ENCODE measurements around the gene PECR. TPM values are rescaled to one million over a fixed set of nuclear protein-coding genes. Genes with fewer than 3 reads are reported as not detected.

PECR gene
- total and polyA plus RNA-seq, 2 of the 13 experiments (the other 11 are each of a cell fraction or from before 2014, with no cell fraction given) = 151 to 153 TPM

DNA sequence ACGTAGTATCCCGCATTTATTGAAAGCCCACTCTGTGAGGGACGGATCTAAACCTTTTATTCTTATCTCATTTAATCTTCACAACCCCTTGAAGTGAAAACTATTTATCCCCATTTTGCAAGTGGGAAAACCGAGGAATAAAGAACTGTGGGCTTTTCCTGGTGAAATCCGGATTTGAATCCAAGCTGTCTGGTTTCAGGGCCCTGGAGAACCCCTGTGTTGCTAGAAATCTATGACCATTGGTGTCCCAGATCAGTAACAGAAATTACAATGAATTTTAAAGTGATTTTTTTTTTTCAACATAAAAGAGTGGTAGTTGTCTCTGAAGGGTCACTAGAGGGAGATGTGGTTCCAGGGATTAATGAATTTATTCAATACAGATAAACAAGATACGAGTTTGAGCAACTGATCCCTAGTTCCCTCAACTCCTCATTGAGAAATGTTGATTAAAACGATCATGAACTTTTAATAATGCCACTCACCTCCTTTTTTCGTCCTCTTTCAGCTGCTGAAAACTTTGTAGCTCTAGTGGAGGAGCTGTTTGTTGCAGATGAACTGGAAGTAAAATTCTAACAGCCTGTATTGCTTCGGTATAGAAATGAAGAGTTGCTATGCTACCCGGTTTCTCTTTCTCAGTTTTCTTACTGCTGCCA, 28.5 kb upstream of the PECR start (continued):
- TF ChIP-seq, protein P1, sequence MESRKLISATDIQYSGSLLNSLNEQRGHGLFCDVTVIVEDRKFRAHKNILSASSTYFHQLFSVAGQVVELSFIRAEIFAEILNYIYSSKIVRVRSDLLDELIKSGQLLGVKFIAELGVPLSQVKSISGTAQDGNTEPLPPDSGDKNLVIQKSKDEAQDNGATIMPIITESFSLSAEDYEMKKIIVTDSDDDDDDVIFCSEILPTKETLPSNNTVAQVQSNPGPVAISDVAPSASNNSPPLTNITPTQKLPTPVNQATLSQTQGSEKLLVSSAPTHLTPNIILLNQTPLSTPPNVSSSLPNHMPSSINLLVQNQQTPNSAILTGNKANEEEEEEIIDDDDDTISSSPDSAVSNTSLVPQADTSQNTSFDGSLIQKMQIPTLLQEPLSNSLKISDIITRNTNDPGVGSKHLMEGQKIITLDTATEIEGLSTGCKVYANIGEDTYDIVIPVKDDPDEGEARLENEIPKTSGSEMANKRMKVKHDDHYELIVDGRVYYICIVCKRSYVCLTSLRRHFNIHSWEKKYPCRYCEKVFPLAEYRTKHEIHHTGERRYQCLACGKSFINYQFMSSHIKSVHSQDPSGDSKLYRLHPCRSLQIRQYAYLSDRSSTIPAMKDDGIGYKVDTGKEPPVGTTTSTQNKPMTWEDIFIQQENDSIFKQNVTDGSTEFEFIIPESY (CRISPR knock-in tag; IDR thresholded peaks at IDR 0.05) = no peak
- TF ChIP-seq, protein P2, sequence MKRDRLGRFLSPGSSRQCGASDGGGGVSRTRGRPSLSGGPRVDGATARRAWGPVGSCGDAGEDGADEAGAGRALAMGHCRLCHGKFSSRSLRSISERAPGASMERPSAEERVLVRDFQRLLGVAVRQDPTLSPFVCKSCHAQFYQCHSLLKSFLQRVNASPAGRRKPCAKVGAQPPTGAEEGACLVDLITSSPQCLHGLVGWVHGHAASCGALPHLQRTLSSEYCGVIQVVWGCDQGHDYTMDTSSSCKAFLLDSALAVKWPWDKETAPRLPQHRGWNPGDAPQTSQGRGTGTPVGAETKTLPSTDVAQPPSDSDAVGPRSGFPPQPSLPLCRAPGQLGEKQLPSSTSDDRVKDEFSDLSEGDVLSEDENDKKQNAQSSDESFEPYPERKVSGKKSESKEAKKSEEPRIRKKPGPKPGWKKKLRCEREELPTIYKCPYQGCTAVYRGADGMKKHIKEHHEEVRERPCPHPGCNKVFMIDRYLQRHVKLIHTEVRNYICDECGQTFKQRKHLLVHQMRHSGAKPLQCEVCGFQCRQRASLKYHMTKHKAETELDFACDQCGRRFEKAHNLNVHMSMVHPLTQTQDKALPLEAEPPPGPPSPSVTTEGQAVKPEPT (CRISPR knock-in tag; IDR thresholded peaks at IDR 0.05; ENCODE audit: low read depth) = no peak
- TF ChIP-seq KDM3A (CRISPR knock-in tag; IDR thresholded peaks at IDR 0.05; ENCODE audit: low read depth) (no peak), FOSL2 (CRISPR knock-in tag; IDR thresholded peaks at IDR 0.05) (no peak), ZNF33A (CRISPR knock-in tag; IDR thresholded peaks at IDR 0.05; ENCODE audit: borderline replicate concordance) (no peak), POGZ (CRISPR knock-in tag; IDR thresholded peaks at IDR 0.05) (no peak), ZNF7 (CRISPR knock-in tag; IDR thresholded peaks at IDR 0.05) (no peak), ZNF235 (CRISPR knock-in tag; IDR thresholded peaks at IDR 0.05; ENCODE audit: borderline replicate concordance) (no peak)
- TF ChIP-seq, protein P3, sequence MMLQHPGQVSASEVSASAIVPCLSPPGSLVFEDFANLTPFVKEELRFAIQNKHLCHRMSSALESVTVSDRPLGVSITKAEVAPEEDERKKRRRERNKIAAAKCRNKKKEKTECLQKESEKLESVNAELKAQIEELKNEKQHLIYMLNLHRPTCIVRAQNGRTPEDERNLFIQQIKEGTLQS (CRISPR knock-in tag; IDR thresholded peaks at IDR 0.05) = no peak
- TF ChIP-seq, protein P4, sequence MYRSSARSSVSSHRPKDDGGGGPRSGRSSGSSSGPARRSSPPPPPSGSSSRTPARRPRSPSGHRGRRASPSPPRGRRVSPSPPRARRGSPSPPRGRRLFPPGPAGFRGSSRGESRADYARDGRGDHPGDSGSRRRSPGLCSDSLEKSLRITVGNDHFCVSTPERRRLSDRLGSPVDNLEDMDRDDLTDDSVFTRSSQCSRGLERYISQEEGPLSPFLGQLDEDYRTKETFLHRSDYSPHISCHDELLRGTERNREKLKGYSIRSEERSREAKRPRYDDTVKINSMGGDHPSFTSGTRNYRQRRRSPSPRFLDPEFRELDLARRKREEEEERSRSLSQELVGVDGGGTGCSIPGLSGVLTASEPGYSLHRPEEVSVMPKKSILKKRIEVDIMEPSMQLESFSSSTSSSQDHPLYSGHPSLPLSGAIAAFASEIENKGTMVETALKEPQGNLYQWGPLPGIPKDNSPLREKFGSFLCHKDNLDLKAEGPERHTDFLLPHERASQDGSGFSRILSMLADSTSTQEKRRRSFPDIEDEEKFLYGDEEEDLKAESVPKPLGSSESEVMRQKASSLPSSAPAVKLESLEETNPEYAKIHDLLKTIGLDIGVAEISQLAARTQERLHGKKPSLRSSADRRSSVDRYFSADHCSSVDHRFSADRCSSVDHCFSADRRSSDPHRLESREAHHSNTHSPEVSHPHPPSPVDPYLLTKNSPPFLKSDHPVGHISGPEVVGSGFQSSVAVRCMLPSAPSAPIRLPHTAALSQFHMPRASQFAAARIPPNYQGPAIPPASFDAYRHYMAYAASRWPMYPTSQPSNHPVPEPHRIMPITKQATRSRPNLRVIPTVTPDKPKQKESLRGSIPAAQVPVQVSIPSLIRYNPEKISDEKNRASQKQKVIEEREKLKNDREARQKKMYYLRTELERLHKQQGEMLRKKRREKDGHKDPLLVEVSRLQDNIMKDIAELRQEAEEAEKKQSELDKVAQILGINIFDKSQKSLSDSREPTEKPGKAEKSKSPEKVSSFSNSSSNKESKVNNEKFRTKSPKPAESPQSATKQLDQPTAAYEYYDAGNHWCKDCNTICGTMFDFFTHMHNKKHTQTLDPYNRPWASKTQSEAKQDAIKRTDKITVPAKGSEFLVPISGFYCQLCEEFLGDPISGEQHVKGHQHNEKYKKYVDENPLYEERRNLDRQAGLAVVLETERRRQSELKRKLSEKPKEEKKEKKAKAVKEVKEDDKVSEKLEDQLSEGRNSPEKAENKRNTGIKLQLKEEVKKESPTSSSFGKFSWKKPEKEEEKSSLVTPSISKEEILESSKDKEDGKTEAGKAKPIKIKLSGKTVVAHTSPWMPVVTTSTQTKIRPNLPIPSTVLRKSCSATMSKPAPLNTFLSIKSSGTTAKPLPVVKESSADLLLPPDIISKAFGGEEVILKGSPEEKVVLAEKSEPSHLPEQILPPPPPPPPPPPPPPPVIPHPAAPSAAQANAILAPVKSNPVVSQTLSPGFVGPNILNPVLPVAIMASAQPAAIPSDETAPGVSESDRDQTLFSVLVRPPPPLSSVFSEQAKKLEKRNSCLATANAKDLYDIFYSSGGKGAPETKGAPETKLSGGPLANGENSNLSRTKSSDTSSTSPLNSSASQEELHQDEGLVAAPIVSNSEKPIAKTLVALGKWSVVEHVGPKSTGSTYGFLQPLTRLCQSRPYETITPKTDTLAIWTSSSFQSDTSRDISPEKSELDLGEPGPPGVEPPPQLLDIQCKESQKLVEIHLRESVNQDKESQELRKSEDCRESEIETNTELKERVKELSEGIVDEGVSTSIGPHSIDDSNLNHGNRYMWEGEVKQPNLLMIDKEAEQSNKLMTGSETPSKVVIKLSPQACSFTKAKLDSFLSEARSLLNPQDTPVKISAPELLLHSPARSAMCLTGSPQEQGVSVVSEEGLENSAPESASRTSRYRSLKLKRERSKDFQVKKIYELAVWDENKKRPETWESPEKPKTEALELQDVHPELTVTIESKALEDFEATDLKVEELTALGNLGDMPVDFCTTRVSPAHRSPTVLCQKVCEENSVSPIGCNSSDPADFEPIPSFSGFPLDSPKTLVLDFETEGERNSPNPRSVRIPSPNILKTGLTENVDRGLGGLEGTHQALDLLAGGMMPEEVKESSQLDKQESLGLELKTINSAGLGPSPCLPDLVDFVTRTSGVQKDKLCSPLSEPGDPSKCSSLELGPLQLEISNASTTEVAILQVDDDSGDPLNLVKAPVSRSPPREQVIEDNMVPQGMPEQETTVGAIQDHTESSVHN (CRISPR knock-in tag; IDR thresholded peaks at IDR 0.05) = no peak
- TF ChIP-seq, protein P5, sequence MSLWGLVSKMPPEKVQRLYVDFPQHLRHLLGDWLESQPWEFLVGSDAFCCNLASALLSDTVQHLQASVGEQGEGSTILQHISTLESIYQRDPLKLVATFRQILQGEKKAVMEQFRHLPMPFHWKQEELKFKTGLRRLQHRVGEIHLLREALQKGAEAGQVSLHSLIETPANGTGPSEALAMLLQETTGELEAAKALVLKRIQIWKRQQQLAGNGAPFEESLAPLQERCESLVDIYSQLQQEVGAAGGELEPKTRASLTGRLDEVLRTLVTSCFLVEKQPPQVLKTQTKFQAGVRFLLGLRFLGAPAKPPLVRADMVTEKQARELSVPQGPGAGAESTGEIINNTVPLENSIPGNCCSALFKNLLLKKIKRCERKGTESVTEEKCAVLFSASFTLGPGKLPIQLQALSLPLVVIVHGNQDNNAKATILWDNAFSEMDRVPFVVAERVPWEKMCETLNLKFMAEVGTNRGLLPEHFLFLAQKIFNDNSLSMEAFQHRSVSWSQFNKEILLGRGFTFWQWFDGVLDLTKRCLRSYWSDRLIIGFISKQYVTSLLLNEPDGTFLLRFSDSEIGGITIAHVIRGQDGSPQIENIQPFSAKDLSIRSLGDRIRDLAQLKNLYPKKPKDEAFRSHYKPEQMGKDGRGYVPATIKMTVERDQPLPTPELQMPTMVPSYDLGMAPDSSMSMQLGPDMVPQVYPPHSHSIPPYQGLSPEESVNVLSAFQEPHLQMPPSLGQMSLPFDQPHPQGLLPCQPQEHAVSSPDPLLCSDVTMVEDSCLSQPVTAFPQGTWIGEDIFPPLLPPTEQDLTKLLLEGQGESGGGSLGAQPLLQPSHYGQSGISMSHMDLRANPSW (CRISPR knock-in tag; IDR thresholded peaks at IDR 0.05; ENCODE audit: borderline replicate concordance) = no peak
- TF ChIP-seq, protein P6, sequence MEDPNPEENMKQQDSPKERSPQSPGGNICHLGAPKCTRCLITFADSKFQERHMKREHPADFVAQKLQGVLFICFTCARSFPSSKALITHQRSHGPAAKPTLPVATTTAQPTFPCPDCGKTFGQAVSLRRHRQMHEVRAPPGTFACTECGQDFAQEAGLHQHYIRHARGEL (CRISPR knock-in tag; IDR thresholded peaks at IDR 0.05) = no peak
